Activated T-helper 9 cell treated with anti-CD3 and anti-CD28 coated beads, Interleukin-2, amount 50 U/mL, for 16 hours (primary cell): ENCODE data around the gene DYTN.
"Not testable (repeated sequence)": the region's sequence is repeated elsewhere in the genome, so short reads cannot be mapped to it uniquely, and the experiment has no call there.

Experiments used
- DNase-seq: peaks from one replicate; pipeline ENCODE4 v3.0.0-alpha.2; 2020; ENCODE audit warnings: low read depth

The DYTN gene, protein sequence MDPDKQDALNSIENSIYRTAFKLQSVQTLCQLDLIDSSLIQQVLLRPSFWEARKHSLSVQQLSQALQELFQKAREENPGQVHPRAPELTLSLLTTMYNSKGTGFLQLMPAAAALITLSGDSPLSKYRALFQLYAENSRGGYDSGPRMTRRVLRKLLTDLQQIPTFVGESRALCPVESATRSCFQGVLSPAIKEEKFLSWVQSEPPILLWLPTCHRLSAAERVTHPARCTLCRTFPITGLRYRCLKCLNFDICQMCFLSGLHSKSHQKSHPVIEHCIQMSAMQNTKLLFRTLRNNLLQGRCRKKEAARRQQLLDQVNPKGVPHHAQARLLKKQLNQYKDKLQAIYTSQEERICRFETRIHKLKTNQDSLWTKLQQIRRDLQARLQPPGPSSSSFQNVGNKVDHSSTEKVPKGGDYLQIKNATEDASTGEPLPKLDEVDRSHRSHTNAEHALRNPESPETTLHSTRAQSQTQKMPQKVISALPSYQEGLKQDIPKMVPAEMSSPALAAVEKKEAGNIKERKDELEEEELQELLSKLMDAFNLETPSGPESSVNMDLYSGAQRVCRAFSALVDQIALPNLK

DNA sequence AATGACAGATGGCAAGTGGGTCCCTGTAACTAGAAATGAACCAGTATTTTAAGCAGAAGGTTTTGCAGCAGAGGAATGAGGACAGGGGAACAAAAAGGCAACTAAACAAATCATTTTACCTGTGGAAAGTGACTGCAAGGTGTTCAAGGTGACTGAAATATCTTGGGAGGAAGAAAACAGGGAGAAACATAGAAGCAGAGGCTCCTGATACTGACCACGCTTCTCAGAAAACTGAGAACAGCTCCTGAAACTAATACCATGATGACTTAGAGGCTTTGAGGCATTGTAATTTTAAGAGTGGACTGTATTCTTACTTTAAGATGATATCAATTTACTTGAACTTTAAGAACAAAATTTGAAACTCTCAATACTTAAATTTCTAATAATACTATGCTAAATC, at the start of gene DYTN:
Gene DYTN (minus strand): TSS at position 101 of the 400 bp plus-strand sequence. CDS start 117 bp downstream, outside the sequence.
- no peak for DNase-seq

DNA sequence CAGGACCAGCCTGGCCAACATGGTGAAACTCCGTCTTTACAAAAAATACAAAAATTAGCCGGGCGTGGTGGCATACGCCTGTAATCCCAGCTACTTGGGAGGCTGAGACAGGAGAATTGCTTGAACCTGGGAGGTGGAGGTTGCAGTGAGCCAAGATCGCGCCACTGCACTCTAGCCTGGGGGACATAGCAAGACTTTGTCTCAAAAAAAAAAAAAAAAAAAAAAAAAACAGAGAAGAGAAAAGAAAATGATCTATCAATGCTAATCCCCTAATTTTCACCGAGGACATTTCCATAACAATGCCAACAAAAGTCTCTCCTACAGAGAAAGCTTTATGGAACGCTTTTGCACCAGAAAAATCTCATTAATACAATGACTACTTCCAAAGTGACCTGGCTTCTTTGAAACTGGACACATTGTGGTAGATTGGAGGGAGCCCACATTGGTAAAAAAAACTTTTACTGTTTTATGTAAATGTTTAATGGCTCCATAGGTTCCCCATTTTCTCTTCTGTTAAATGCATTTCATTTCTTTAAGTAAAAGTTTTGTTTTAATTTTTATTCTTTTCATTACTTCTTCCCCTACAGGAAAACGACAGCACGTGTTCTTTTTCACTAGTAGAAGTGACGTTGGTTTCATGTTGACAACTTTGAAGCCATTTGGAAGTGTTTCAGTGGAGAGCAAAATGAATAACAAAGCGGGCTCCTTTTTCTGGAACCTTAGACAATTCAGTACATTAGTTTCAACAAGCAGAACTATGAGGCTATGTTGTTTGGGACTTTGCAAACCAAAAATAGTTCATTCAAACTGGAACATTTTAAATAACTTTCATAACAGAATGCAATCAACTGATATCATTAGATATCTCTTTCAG, 48.1 kb upstream of the DYTN start:
- no peak for DNase-seq

DNA sequence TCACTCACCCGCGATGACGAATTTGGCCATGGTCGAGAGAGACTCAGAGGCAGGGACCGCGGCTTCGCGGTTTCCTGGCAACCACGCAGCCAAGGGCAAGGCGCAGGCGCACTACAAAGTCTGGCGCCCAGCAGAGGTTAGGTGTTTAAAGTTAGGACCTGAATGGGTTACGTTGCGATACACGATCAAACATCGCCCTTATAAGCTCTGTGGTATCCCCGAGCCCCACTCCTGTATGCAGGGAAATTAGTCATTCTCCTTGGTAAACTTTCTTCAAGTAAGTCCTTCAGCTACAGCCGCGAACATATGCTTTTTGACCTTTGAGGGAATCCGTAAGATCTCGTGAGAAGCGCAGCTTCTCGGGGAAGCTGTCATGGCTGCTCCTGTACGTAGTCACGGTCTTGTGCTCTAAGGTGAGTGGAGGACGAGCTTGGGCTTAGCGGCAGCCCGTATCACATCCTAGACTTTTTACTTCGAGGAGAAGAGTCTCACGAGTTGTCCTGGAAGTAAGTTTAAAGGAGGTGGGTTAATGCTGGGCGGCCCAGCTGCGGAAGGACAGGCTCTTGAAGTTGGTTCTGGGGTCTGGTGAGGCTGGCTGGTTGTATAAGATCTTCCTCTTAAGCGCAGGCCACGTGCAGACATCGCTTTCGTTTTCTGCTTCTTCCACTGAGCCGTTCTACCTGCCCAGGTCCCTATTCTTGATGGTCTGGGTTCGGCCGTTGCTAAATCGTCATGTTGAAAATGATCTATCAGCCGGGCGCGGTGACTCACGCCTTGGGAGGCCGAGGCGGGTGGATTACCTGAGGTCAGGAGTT, 47.3 kb upstream of the DYTN start, which contains the start of the genes FASTKD2 and MDH1B:
Gene FASTKD2 (plus strand): TSS at position 365 of the 815 bp plus-strand sequence. CDS start 1,088 bp downstream, outside the sequence.
Gene MDH1B (minus strand): TSS at position 87 of the 815 bp plus-strand sequence. CDS start 57 bp downstream, at position 30.
- DNase-seq, result peak; percentile 79

DNA sequence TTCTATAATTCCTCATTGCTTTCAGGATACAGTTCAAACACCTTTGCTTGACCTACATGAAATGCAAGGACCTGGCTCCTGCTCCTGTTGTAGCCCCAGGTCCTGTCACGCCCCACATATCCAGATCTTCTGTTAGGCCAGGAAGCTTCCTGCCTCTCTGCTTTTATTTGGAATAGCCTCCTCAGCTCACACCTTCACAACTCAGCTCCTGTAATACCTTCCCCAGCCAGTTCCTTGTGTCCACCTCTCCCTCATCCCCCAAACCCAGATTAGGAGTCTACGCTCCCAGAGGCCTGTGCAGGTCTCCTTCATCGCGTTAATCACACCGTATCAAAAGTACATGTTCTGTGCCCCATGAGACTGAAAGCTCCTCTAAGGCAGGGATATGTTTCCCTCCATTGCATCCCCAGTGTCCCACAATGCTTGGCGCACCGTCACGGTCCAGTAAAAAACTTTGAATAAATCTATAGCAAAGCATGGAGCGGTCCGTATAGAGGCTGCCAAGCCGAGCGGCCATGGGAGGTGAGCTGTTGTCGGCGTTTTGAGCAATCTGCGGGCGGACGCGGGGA, 46.6 kb upstream of the DYTN start:
- DNase-seq, result no peak

DNA sequence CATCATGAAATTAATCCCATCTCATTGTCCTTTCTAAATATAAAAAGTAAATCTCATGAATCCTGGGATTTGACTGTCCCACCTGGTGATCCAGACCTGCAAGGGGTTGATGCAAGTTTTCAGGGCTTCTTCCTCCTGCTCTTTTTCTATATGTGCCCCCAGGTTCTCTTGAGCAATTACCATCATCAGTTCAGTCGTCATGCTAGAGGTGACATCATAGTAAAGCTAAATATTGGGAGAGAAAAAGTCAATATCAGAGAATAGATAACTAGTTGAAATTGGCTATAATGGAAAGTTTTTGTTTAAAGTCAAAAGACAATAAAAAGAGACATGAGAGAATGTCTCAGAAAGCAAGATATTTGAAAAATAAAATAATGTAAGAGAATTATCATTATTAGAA, 38.6 kb upstream of the DYTN start:
- DNase-seq, result no peak

DNA sequence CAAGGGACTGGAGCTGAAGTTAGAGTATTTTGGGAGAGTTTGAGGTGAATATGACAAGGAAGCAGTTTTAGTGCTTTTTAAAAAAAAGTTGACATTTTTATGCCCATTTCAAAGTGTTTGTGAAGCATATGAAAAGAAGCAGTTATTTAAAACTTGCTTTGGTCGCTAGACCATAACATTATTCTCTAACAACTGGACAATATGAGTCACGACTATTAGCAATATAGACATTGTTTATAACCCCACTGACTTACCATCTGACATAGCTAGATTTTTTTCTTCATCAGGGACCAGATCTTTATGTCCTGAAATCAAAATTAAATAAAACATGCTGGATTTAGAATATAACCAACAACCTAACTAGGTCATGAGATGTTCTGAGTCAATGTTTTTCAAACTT, 22.6 kb upstream of the DYTN start:
- no peak for DNase-seq

DNA sequence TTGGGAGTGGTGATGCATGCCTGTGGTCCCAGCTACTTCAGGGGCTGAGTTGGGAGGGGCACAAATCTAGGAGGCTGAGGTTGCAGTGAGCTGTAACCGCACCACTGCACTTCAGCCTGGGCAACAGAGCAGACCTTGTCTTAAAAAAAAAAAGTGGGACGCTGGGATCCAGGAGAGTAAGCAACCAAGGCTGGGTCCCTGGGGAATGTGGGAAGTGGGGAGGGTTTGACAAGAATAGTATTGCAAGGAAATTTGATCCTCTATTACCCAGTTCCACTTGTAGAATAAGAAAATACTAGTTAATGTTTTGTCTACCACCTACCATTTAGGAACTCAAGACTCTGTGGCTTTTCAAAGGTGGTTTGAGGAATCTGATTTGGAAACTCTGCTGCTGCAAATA, 21.1 kb upstream of the DYTN start:
- no peak for DNase-seq

DNA sequence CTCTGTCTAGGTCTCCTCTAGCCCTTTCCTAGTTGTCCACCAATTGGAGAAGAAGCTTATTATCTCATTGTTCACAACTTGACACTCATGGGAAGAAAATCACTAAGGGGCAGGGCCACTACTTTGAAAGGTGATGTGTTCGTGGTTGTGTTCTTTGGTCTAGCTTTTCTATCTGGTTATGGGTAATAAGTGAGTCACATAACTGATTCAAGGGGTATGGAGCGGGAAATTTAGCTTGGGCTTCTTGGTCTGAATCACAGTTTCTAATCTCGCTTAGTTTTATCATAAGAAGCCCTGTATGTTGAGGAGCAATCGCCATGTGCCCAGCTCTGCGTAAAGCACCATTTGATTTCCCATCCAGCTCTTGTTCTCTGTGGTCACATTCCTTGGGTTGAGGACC, 18.7 kb upstream of the DYTN start:
- no peak for DNase-seq

DNA sequence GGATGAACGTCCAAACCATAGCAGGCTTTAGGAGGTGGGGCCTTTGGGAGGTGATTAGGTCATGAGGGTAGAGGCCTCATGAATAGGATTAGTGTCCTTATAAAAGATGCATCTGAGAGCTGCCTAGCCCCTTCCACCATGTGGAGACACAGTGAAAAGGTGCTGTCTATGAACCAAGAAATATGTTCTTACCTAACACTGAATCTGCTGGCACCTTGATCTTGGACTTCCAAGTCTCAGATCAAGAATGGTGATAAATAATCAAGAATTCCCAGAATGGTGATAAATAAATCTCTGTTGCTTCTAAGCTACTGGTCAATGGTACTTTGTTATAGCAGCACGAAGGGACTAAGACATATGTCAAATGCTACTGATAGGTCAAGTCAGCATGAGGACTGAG, 15.1 kb upstream of the DYTN start:
- DNase-seq, result no peak

DNA sequence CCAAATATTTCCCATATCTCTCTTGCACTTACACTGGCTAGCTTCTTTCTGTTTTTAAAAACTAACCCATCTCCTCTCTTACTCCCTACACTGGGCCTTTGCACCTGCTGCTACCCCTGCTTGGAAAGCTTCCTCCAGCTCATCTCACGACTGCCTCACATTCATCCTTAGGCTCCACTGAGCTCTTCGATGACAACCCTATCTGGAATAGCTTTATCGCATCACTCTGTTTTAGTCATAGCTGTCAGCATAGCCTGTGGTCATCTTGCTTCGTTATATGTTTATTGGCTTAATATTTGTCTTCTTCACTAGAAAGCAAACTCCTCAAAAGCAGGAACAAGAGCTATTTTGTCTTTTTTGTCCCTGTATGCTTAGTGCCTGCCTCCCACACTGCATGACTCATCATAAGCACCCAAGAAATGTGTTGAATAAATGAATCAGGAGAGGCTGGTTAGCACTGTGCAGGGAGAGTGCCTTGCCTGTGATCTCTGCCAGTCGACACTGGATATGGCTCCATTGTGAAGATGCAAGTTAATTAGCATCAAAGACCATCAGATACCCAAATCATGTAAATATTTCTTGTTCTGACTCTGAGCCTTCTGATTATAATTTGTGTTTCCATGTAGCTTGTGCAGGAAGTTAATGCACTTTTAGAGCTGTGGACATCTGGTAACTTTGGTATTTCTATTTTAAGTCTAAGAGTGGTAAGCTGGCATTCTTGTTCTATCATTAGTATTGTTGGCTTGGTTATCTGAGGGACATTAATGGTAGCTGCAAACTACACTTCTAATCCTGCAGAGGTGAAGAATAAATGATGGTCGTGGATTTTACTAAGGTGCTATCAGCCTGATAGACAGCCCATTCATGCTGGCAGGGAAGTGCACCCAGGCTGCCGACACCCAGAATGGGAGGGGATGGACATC, 10.3 kb upstream of the DYTN start:
- no peak for DNase-seq

DNA sequence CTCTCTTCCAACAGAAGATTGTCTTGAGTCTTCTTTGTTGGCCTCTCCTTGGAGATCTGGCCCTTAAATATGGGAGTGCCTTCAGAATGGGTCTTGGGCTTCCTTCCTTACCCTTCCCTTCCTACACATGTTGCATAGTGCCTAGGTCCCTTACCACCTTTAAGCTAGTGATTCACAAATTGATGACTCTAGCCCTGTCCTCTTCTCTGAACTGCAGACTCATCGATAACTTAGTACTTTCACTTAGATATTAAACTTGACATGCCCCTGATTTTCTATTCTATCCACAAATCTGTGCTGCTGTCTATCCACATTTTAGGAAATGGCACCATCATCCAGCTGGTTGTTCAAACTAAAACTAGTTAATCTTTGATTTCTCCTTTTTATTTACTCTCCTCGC, 9.1 kb upstream of the DYTN start:
- no peak for DNase-seq

DNA sequence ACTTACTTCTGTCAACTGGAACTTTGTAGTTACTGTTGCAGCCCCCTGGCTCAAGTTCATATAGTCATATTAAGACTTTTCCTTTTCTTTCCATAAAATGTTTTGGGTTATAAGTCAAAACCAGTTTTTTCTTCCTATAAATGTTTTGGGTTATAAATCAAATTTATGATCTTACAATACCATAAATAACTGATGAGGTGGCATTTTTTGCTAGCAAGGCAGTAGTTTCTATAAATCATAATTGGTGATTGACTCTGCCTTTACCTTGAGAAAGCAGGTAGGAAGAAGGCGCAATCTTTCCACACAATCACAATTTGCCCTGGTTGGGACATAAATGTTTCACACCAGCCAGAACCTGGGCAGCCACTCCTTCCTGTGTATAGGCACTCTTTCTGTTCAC, 5.1 kb upstream of the DYTN start:
- DNase-seq, result no peak

DNA sequence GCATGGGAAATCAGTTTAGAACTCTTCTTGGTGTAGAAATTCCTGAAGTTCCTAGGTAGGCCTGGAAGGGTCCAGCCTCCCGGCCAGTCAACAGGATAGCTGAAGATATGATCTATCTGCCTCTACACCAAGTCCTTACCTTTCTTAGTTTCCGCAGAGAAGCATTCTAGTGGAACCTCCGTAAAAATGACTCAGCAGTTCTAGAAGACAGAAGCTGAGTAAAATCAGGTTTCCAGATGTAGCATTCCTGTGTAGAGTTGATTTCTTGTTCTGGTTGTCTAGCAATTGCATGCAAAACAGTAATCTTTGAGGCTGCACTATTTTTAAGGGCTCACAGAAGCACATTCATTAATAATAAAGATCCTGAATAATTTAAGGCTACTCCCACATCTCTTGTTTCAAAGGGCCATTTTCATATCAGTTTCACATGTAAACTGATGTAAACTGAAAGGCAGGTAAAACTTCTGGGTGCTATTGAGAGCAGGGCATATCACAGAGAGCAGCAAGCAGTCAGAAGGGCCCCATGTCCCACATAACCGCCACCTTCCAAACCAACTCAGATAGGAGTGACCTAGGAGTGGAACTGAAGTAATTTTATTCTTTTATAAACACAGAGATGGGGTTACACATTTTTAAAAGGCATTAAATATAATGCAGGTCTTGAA, 3.2 kb upstream of the DYTN start:
- no peak for DNase-seq

DNA sequence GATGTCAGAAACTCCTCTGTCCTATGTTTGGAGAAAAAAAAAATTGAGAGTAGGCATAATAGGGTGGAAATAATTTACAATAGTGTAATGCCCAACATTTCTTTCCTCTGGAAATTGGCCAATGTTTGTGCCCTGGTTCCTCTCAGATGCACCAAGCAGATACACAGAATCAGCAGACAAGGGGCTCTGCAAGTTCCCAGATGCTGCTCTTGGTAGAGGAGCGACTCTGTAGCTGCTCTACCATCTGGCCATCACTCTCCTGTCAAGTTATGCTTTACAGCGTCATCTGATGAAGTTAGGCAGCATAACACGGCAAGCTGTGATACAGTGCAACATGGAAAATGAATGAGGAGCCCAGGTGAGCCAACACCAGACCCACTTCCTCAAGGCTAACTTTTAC, 1.6 kb downstream of the DYTN start:
- DNase-seq, result no peak

DNA sequence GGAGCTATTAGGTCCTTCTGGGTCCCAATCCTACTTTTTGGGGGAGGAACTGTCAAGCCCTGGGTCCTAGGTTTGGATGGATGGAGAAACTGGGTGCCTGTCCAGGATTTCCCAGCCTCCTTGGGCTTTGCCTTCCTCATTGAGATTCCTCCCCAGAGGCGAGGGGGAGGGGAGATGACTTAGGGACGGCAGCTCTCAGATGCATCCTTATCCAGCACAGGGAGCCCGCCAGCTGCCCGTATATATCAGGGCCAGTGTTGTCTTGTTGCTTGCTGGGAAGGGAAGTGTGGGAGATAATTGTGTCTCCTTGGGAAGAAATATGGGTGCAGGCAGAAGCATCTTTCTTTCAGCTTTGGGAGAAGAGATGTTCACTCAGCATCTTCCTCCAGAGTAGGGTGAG, 3.0 kb downstream of the DYTN start:
- not testable (repeated sequence) for DNase-seq

DNA sequence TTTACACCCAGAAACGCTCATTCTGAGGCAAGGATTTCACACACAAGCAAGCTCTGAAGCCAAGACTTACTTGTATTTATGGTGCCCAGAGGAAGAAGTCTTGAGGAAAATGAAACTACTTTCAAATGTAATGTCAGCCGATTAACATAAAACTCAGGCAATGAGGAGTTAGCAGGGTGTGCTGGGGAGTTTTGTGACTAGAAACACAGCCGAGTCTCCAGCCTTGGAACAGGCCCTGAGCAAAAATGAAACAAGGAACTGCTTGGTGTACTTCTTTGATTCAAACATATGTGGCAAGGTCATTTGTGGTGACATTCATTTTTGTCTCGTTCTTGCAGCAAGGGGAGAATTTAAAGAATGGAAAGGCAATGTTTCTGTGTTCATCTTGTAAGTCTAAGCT, 4.5 kb downstream of the DYTN start:
- no peak for DNase-seq

DNA sequence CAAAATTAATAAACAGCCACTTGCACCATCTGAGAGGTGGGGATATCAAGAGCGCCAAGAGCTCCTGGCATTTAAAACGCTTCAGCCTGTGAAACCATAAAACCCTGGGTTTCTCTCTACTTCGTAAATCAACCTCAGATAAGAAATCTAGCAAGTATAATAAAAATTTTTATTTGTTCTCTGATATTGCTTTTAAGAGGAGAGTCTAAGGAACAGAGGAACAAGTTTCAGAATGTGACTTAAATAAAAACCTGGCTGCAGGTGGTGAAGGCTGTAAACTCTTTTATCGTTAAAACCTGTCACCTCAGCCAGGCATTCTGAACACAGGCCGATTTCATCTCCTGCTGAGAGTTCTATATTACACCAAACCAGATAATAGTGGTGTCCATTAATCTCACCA, 9.9 kb downstream of the DYTN start:
- DNase-seq, result no peak

DNA sequence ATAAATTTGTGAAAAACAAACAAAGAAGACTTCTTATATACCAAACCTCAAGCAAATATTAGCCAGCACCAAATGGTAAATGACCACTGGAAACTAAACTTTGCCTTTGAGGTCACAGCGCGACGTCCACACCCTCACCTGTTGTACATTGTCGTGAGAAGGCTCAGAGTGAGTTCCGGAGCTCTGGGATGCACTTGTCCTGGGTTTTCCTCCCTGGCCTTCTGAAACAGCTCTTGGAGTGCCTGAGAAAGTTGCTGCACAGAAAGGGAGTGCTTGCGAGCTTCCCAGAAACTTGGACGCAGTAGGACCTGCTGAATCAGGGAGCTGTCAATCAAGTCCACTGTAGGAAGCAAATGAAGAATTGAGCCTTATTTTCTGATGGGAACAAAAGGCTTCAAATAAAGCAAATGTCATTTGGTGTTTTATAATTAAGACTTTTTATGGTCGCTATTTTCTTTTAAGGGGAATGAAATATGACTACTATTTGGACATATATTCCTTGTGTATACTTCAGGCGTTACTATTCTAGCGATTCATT, 11.0 kb downstream of the DYTN start:
- no peak for DNase-seq

DNA sequence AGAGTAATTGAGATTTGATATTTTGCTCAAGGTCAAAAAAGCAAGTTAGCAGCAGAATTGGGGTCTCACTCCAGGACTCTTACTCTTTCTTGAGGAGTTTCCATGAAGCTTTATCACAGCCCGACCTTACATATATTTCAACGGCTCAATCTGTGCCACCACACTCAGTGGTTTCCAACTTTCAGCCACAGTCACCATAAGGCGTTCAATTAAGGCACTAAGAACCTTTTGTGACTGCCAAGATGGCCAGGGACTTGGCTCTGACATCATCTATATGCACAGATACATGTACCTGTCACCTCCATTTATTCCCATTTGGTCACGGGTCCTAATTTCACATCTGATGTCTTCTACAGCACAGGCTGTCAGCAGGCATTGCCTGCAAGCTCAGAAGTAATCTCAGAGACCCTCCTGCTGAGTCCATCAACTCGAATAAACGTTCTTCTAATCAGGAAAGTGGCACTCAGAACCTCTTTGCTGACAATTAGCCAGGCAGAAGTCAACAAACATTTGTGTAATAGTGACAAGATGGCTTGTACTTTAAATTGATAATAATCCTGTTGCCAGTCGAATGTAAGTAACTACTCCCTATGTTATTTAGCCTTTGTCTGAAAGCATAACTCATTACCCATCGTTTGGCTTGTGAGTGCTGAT, 16.1 kb downstream of the DYTN start:
- DNase-seq, result no peak
